ENCODE data around the gene MACROD2. TPM values are rescaled to one million over a fixed set of nuclear protein-coding genes. Genes with fewer than 3 reads are reported as not detected.

The MACROD2 gene
- total RNA-seq, 1 experiment from 2014 or later: 1.6 TPM

GRCh38 chr20:14126856-14127255 lies 131.5 kb downstream of the MACROD2 start:
- no peak overlapping the region for H3K56ac ChIP-seq (ENCODE audit: insufficient read length, low read depth, low read length)
- no peak overlapping the region for H4K8ac ChIP-seq (replicated peaks; ENCODE audit: insufficient read length, low read depth, low read length)
- H3K79me2 ChIP-seq (ENCODE audit: insufficient read depth, low read length): no peaks in the 10 kb centered on the region
- no peak for TF ChIP-seq CTCF (conservative IDR thresholded peaks at IDR 0.05)
- no peak overlapping the region for H3K18ac ChIP-seq (ENCODE audit: insufficient read length, low read depth, low read length)
- no peaks in the 10 kb centered on the region for H4K20me1 ChIP-seq (ENCODE audit: control insufficient read depth, insufficient read depth, insufficient read length)
- H3K4me1 ChIP-seq (ENCODE audit: insufficient read depth, low read length): no peaks in the 10 kb centered on the region
- H2BK20ac ChIP-seq (ENCODE audit: low read depth, low read length, poor library complexity, severe bottlenecking): no peak overlapping the region
- no peak overlapping the region for H3K23ac ChIP-seq (ENCODE audit: insufficient read length, low read depth, low read length)
- no peak overlapping the region for H2AK5ac ChIP-seq (ENCODE audit: insufficient read length, low read length)
- no peak for DNase-seq
- no CpG with 5 or more reads among the region's 2 CpGs for WGBS (ENCODE audit: extremely low coverage, insufficient read length, low lambda C conversion rate)
- H3K9ac ChIP-seq (ENCODE audit: extremely low read depth, insufficient read length, low read length): no peak overlapping the region
- no peak overlapping the region for H4K91ac ChIP-seq (ENCODE audit: insufficient read length, low read depth, low read length)
- H3K79me1 ChIP-seq (ENCODE audit: insufficient read depth, low read depth, low read length, poor library complexity, severe bottlenecking): no peaks in the 10 kb centered on the region
- H3T11ph ChIP-seq (ENCODE audit: low read length): no peak overlapping the region
- no peaks in the 10 kb centered on the region for H3K27me3 ChIP-seq (ENCODE audit: insufficient read depth, low read length)
- no peaks in the 10 kb centered on the region for H3K4me1 Mint-ChIP-seq
- H3K4me3 Mint-ChIP-seq: no peak overlapping the region
- H2AFZ ChIP-seq (ENCODE audit: low read length): no peak overlapping the region
- no peak overlapping the region for H3K14ac ChIP-seq (ENCODE audit: insufficient read depth, low read length)
- no peaks in the 10 kb centered on the region for H3K23me2 ChIP-seq (ENCODE audit: insufficient read length, low read depth, low read length, poor library complexity, severe bottlenecking)
- no peaks in the 10 kb centered on the region for H3K36me3 Mint-ChIP-seq (ENCODE audit: insufficient read depth in 1 of 3, low read depth in 3 of 3)
- H3K9me3 Mint-ChIP-seq: no peaks in the 10 kb centered on the region; a peak in 1 of 5 replicates
- no peaks in the 10 kb centered on the region for H3K9me3 ChIP-seq (ENCODE audit: control insufficient read depth, low read depth, low read length)
- H3K4ac ChIP-seq (ENCODE audit: low read depth, low read length): no peak overlapping the region
- H3K27ac ChIP-seq (ENCODE audit: insufficient read length, low read depth, low read length): no peak overlapping the region
- H3K27me3 Mint-ChIP-seq (ENCODE audit: low read depth): no peaks in the 10 kb centered on the region; the same call in 1 of the 2 replicates
- H3K4me2 ChIP-seq (ENCODE audit: insufficient read depth, insufficient read length, low read length): no peak overlapping the region
- H4K5ac ChIP-seq (ENCODE audit: insufficient read length, low read depth, low read length): no peak overlapping the region
- no peak overlapping the region for H2BK15ac ChIP-seq (ENCODE audit: low read depth, low read length)
- no peak overlapping the region for H3K27ac Mint-ChIP-seq
- H2BK120ac ChIP-seq (ENCODE audit: low read depth, low read length, poor library complexity, severe bottlenecking): no peak overlapping the region
- H2BK12ac ChIP-seq (ENCODE audit: insufficient read length, low read depth, low read length): no peak overlapping the region
- H2BK5ac ChIP-seq (ENCODE audit: insufficient read length, low read length): no peak overlapping the region

All from H9 (cell line).